ENCODE results near the gene GPR137. TPM values are rescaled to one million over a fixed set of nuclear protein-coding genes. Genes with fewer than 3 reads are reported as not detected.

Gene GPR137
- total and polyA plus RNA-seq, 9 of the 15 experiments (the other 6 are each of a cell fraction or from before 2014, with no cell fraction given), result 0.32 to 26.7 (median 10.7) TPM

DNA sequence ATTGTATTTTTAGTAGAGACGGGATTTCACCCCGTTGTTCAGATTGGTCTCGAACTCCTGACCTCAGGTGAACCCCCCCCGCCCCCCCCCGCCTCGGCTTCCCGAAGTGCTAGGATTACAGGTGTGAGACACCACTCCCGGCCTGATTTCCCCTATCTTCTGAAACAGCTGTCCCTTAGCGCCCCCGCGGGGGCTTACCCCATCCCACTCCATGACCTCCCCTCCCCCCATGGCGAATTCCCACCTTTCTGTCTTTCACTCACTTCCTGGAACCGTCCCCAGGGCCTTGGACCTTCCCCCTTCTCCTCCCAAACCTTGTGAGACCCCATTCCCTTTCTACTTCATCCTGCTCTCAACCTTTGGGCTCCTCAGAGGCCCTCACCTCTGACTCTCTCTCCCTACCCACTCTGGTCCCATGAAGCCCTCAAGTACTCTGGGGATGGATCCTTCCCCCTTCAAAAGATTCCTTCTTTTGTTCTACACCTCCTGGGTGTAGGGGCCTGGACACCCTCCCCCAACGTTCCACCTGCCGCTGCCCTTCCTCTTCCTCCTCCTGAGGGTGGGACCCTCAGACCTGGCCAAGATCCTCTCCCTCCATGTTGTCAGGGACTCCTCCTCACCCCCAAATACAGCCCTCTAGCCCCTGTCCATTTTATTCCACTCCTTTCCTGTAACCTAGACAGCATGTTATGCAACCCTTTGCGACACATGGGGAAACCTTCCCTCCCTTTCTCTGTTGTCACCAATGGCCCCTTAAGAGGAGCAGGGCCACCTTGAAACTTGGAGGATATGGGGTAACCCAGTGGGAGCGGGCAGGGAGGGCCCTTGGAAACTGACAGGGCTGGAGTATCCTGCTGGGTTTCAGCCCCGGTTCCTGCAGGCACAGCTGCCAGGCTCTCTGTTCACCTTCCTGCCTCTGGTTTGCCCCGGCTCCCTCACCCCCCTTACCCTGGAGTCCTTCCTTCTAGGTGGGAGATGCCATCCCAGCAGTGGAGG lies 33.4 kb downstream of the GPR137 start (continued):
- no peak for TF ChIP-seq ZNF518B (CRISPR knock-in tag; IDR thresholded peaks at IDR 0.05)
- no peak for TF ChIP-seq CHD7 (IDR thresholded peaks at IDR 0.05; ENCODE audit: low read depth, low read length)
- TF ChIP-seq, protein P1, sequence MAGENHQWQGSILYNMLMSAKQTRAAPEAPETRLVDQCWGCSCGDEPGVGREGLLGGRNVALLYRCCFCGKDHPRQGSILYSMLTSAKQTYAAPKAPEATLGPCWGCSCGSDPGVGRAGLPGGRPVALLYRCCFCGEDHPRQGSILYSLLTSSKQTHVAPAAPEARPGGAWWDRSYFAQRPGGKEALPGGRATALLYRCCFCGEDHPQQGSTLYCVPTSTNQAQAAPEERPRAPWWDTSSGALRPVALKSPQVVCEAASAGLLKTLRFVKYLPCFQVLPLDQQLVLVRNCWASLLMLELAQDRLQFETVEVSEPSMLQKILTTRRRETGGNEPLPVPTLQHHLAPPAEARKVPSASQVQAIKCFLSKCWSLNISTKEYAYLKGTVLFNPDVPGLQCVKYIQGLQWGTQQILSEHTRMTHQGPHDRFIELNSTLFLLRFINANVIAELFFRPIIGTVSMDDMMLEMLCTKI (IDR thresholded peaks at IDR 0.05; ENCODE audit: partially characterized antibody), result no peak
- no peak for TF ChIP-seq ZNF174 (CRISPR knock-in tag; IDR thresholded peaks at IDR 0.05)
